Measurements from ENCODE around the gene NLRC3.

Gene NLRC3

GRCh38 chr16:3529175-3529574 is 48.0 kb downstream of the NLRC3 start:
- H3K36me3 ChIP-seq (ENCODE audit: control insufficient read depth in 2 of 2, insufficient read depth in 1 of 2, low read length in 2 of 2): peaks cover 4 to 78% of the 10 kb centered on the region in 2 experiments; a peak in 2 of 3 replicates
- POLR2A ChIA-PET: interaction anchor here (0.6 kb wide), 1 partner anchor 340 kb away, joined by 3 read pairs; no protein-coding TSS in a partner anchor
- no peak overlapping the region for H3K27ac ChIP-seq (ENCODE audit: extremely low read depth, low read depth, low read length)
- TF ChIP-seq ZNF670 (tag by site-specific recombination; IDR thresholded peaks at IDR 0.05; ENCODE audit: low read depth) (no peak), PRDM10 (tag by site-specific recombination; IDR thresholded peaks at IDR 0.05) (no peak), HOXC10 (CRISPR knock-in tag; IDR thresholded peaks at IDR 0.05) (no peak), ZNF600 (tag by site-specific recombination; IDR thresholded peaks at IDR 0.05) (no peak), ZNF148 (tag by site-specific recombination; IDR thresholded peaks at IDR 0.05; ENCODE audit: borderline replicate concordance) (no peak), SP3 (tag by site-specific recombination; IDR thresholded peaks at IDR 0.05) (no peak), SP2 (tag by site-specific recombination; IDR thresholded peaks at IDR 0.05) (no peak), GLIS2 (tag by site-specific recombination; IDR thresholded peaks at IDR 0.05) (no peak), ZNF513 (tag by site-specific recombination; IDR thresholded peaks at IDR 0.05) (no peak), ZNF692 (tag by site-specific recombination; IDR thresholded peaks at IDR 0.05) (no peak), ZNF677 (tag by site-specific recombination; IDR thresholded peaks at IDR 0.05) (no peak)
- H3K4me3 ChIP-seq (ENCODE audit: low read depth, low read length): no peak overlapping the region
- no peaks in the 10 kb centered on the region for H3K9me3 ChIP-seq (ENCODE audit: control insufficient read depth, insufficient read depth, low read depth, low read length)
- H3K4me1 ChIP-seq (ENCODE audit: control insufficient read depth, insufficient read depth, low read length): no peaks in the 10 kb centered on the region
- CTCF ChIA-PET: interaction anchor here (2.2 kb wide), 1 partner anchor 12 kb away, joined by 6 read pairs; no protein-coding TSS in a partner anchor

GRCh38 chr16:3528406-3528805 is 48.8 kb downstream of the NLRC3 start:
- Histone ChIP-seq H3K4me1 (ENCODE audit: control insufficient read depth, insufficient read depth, low read length) (no peaks in the 10 kb centered on the region), H3K27ac (ENCODE audit: extremely low read depth, low read depth, low read length) (no peak overlapping the region), H3K36me3 (ENCODE audit: control insufficient read depth in 2 of 2, insufficient read depth in 1 of 2, low read length in 2 of 2) (peaks cover 10 to 78% of the 10 kb centered on the region in 2 experiments; a peak in 2 of 3 replicates), H3K9me3 (ENCODE audit: control insufficient read depth, insufficient read depth, low read depth, low read length) (no peaks in the 10 kb centered on the region), H3K4me3 (ENCODE audit: low read depth, low read length) (no peak overlapping the region)
- POLR2A ChIA-PET: interaction anchor here (0.6 kb wide), 1 partner anchor 340 kb away, joined by 3 read pairs; no protein-coding TSS in a partner anchor
- CTCF ChIA-PET: interaction anchor here (2.2 kb wide), 1 partner anchor 13 kb away, joined by 6 read pairs; no protein-coding TSS in a partner anchor
- TF ChIP-seq HOXC10 (CRISPR knock-in tag; IDR thresholded peaks at IDR 0.05): no peak
- TF ChIP-seq TSHZ1 (tag by site-specific recombination; IDR thresholded peaks at IDR 0.05; ENCODE audit: borderline replicate concordance): no peak
- TF ChIP-seq KLF17 (tag by site-specific recombination; IDR thresholded peaks at IDR 0.05): no peak
- TF ChIP-seq ZNF341 (tag by site-specific recombination; IDR thresholded peaks at IDR 0.05; ENCODE audit: low read depth): no peak
- TF ChIP-seq SP3 (tag by site-specific recombination; IDR thresholded peaks at IDR 0.05): no peak
